Fibroblast of peridontal ligament (primary cell): ENCODE data around the gene ARL8B.
"Not testable (repeated sequence)": the region's sequence is repeated elsewhere in the genome, so short reads cannot be mapped to it uniquely, and the experiment has no call there.

Experiments used
- DNase-seq: peaks from one replicate; pipeline ENCODE4 v3.0.0-alpha.2; 2010; ENCODE audit errors: extremely low read depth

ARL8B gene

DNA sequence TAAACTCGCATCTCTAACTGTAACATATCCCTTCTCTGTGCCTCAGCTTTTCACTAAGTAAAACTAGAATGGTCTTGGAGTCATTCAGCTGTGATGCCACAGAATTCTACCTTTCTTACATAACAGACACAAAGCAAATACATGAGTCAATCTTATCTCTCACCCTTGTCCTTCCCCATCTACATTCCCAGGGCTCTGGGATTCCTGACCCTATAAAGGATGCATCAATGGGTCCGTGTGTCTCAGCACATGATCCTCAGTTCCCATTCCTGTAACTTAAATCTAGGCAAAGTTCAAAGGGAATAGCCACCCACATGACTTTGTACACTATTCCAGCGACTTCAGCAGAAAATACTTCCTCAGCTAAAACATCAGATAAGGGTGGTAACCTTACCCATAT lies 11.8 kb upstream of the ARL8B start:
- DNase-seq, result no peak

- no peak for DNase-seq
Measured at GRCh38 chr3:5112043-5112442, 10.0 kb upstream of the ARL8B start.

- DNase-seq, result not testable (repeated sequence)
Measured at GRCh38 chr3:5113726-5114125, 8.4 kb upstream of the ARL8B start.

DNA sequence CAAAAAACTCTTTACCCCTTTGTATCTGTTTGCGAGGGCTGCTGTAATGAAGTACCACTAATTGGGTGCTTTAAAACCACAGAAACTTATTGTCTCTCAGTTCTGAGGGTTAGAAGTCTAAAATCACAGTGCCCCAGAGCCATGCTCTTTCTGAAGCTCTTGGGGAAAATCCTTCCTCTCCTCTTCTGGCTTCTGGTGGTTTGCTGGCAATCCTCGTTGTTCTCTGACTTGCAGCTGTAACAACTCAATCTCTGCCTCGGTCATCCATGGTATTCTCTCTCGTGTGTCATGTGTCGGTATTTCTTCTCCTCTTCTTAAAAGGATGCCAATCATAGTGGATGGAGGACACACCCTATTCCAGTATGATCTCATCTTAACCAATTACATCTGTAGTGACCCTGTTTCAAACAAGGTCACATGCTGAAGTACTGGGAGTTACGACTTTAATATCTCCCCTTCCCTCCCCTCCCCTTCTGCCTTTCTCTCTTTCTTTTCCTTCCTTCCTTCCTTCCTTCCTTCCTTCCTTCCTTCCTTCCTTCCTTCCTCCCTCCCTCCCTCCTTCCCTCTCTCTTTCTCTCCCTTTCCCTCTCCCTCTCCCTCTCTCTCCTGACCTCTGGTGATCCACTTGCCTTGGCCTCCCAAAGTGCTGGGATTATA lies 6.5 kb upstream of the ARL8B start:
- DNase-seq, result peak; percentile 45

GRCh38 chr3:5116538-5116937 lies 5.6 kb upstream of the ARL8B start:
- DNase-seq, result no peak

GRCh38 chr3:5120446-5120845 lies 1.6 kb upstream of the ARL8B start:
- DNase-seq, result no peak

DNA sequence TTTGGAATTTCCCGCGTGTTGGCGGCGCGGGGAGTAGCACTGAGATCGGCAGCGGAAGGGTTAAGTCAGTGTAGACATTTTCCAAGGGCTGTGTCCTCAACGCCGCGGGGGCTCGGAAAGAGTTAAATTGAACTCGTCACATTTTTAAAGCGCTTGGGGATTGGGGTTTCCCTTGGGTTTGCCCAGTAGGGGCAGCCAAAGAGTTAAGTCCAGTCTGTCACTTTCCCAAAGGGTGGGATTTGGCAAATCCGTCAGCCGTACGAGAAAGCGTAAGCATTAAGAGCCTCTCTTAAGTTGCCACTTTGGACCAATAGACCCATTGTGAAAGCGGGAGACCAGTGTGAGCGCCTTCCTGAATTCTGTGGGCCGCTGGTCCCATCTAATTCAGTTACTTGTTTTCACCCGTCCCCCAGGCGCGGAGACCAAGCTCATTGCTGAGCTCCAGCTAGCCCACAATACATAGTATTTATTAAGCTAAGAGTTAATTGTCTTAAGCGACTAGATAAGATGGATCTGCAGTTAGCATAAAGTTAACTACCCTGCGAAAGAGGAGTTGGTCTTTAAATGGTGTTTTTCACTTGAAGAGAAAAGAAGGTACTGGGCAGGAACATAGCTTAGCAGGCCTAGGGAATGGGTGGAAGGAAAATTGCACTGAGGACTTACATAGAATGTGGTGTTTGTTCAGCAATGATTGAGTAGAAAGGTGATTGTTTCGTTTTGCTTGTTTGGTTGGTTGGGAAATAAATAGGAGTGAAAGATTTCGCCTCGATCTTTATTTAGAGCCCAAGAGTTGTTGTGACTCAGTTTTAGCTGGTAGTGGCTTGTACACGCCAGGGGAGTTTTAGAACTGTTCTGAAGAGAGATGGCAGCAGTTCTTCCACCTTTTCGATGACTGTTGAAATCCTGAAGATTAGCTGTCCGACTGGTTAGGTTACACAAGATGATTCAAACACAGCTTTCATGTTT lies 932 bp downstream of the ARL8B start:
- peak; percentile 80 for DNase-seq

DNA sequence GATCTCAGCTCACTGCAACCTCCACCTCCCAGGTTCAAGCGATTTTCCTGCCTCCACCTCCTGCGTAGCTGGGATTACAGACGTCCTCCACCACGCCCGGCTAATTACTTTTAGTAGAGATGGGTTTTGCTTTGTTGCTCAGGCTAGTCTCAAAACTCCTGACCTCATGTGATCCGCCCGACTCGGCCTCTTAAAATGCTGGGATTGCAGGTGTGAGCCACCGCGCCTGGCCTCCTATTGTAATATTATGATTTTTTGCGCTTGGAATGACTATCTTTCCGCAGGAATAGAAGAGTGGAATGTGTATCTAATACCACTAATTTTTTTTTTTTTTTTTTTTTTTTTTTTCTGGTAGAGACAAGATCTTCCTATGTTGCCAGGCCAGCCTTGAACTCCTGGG lies 1.8 kb downstream of the ARL8B start:
- no peak for DNase-seq

- peak; percentile 62 for DNase-seq
Measured at GRCh38 chr3:5126586-5126985, 4.5 kb downstream of the ARL8B start.

- no peak for DNase-seq
Measured at GRCh38 chr3:5128849-5129248, 6.8 kb downstream of the ARL8B start.

- DNase-seq, result no peak
Measured at GRCh38 chr3:5133239-5134018, 11.3 kb downstream of the ARL8B start.

- no peak for DNase-seq
Measured at GRCh38 chr3:5134019-5134391, 11.9 kb downstream of the ARL8B start.

- no peak for DNase-seq
Measured at GRCh38 chr3:5134499-5134898, 12.4 kb downstream of the ARL8B start.

GRCh38 chr3:5136211-5136918 lies 14.3 kb downstream of the ARL8B start:
- peak; percentile 48 for DNase-seq

GRCh38 chr3:5136919-5137429 lies 14.9 kb downstream of the ARL8B start:
- DNase-seq, result peak; percentile 33

DNA sequence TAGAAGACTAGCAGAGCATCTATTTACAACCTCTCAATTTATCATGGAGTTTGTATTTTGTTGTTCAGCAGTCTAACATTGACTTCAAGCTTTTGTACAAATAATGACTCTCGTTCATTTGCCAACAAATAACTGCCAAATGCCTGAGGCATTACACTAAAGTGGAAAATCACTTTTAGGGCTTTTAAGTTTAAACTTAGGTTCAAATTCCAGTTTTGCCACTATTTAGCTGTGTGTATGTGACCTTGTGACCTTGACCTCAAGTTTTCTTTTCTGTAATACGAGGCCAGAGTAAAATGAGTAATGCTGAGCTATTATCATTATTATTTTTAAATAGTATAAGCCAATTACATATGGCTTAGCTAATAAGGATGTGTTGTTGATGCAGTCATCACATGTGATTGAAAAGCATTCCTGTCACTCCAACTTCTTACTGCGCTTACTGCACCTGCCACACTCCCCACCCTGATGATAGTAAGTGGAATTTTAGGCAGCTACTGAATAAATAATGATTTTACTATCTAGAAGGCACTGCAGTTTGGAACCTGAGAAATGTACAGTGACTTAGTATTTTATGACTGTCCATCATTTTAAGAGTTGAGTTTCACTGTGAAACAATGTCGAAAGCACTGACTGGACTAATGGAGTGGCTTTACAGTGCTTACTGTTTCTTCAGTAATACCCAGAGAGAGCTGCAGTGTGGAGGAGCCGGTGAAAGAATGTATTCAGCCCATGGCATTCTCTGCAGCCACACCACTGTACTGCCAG lies 16.3 kb downstream of the ARL8B start:
- peak; percentile 48 for DNase-seq

DNA sequence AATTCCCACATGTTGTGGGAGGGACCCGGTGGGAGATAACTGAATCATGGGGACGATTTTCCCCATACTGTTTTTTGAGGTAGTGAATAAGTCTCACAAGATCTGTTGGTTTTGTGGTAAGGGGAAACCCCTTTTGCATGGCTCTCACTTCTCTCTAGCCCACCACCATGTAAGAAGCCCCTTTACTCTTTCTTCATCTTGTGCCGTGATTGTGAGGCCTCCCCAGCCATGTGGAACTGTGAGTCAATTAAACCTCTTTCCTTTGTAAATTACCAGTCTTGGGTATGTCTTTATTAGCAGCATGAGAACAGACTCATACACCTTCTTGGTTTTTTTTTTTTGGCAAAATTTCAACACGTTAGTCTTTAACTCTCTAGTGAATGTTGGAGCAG lies 18.1 kb downstream of the ARL8B start:
- no peak for DNase-seq

DNA sequence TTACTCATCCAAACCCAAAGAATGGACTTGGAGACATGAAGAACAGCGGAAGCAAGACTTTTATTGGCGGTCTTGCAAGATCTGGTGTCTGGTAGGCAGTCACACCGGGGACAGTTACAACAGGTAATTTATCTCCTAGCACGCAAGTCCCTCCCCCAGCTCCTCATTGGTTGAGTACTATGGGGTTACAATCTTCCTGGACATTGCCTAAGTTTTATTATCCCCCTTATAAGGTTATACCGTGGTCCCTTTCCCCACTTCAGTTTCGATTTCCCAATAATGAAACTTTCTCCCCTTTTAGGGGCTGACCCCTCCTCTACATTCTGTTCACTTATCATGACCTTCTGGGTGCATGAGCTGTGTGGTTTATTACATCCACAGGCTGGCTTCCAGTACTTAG lies 18.7 kb downstream of the ARL8B start:
- no peak for DNase-seq

DNA sequence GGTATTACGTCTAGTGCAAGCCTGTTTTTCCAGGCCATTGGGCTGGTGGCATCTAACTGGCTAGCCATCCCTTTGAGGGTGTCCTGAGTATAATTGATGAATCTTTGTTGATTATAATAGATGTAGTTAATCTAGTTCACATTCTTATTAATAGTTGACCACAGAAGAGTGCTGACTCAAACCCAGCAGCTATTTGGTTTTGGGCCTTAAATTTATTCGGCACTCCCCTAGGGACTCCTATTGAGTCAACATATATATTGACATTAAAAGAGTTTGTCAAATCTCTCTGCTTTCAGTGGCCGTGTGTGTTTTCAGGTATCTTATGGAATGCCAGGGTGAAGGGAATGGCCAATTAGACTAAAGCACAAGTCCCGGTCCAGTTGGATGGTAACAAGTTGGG lies 19.7 kb downstream of the ARL8B start:
- no peak for DNase-seq

GRCh38 chr3:5143464-5143863 lies 21.4 kb downstream of the ARL8B start:
- no peak for DNase-seq
